ENCODE measurements around the gene DHRSX.

- TF ChIP-seq CTCF (IDR thresholded peaks at IDR 0.05; ENCODE audit: control extremely low read depth in 1 of 3, insufficient read depth in 1 of 3, low read depth in 1 of 3, low read length in 3 of 3) = no peak
- TF ChIP-seq SRF (IDR thresholded peaks at IDR 0.05; ENCODE audit: low read depth, low read length) = no peak
- no peak for TF ChIP-seq CHD1 (IDR thresholded peaks at IDR 0.05; ENCODE audit: low read depth, low read length)
- no peak for TF ChIP-seq CEBPB (IDR thresholded peaks at IDR 0.05; ENCODE audit: low read depth, low read length)
- no peak for TF ChIP-seq POLR2AphosphoS5 (IDR thresholded peaks at IDR 0.05; ENCODE audit: low read depth, low read length)
- no peak for TF ChIP-seq TCF12 (IDR thresholded peaks at IDR 0.05; ENCODE audit: low read depth, low read length)
- no peak for TF ChIP-seq EP300 (IDR thresholded peaks at IDR 0.05; ENCODE audit: borderline replicate concordance in 1 of 2, low read depth in 2 of 2, low read length in 2 of 2)
- TF ChIP-seq SUZ12 (IDR thresholded peaks at IDR 0.05; ENCODE audit: low read length) = no peak
- no peak for TF ChIP-seq RXRA (IDR thresholded peaks at IDR 0.05; ENCODE audit: insufficient read depth, low read depth, low read length)
- TF ChIP-seq GABPA (IDR thresholded peaks at IDR 0.05; ENCODE audit: borderline replicate concordance, insufficient read depth, low read length) = no peak
Observed at GRCh38 chrX:2414384-2414783, 86.4 kb downstream of the DHRSX start.
